ENCODE results near the gene ANGPTL8. TPM values are rescaled to one million over a fixed set of nuclear protein-coding genes. Genes with fewer than 3 reads are reported as not detected.
A peak's percentile ranks its signal among the peaks of the same experiment; 100 is the strongest.

Gene ANGPTL8
- total RNA-seq, 1 experiment from 2014 or later: not detected

- POLR2A ChIA-PET (ENCODE audit: unreplicated experiment): interaction anchor here (0.6 to 0.7 kb wide), 2 partner anchors 58 to 183 kb away, joined by 4 to 5 read pairs; no protein-coding TSS in a partner anchor
- BruUV-seq (replicated peaks): no TSS peak
- CTCF ChIA-PET: no interaction called here
These were observed 41.9 kb upstream of the ANGPTL8 start, which contains the start of gene KANK2 for GRCh38 chr19:11197291-11198174. Gene KANK2 (minus strand): TSS chr19:11197545. CDS start chr19:11194511, 3,034 bp downstream.

DNA sequence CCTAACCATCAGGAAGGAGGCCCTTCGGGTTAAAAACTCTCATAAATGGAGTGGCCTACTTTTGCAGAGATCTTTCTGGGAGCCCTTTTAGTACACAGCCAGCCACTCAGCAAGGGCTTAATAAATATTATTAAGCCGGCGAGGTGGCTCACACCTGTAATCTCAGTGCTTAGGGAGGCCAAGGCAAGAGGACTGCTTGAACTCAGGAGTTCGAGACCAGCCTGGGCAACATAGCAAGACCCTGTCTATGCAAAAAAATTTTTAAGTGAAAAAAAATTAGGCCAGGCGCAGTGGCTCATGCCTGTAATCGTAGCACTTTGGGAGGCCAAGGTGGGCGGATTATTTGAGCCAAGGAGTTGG, 41.3 kb upstream of the ANGPTL8 start:
- Histone ChIP-seq H3K36me3 (ENCODE audit: low read depth) (no peaks in the 10 kb centered on the region), H3K9me2 (ENCODE audit: insufficient read depth) (no peaks in the 10 kb centered on the region), H2AFZ (no peak overlapping the region), H3K9me3 (ENCODE audit: insufficient read depth, low read depth) (no peaks in the 10 kb centered on the region), H3K79me2 (ENCODE audit: low read depth) (no peaks in the 10 kb centered on the region), H3F3A (ENCODE audit: insufficient read depth, low read depth) (peaks cover 24% of the 10 kb centered on the region; the same call in 1 of the 2 replicates), H3K27ac (peak overlapping the region; percentile 37), H3K4me1 (replicated peaks; ENCODE audit: insufficient read depth) (peaks cover 10% of the 10 kb centered on the region; the same call in 1 of the 2 replicates), H3K4me2 (peak overlapping the region; percentile 94), H3K4me3 (peak overlapping the region; percentile 76; the same call in 1 of the 2 replicates), H3K27me3 (ENCODE audit: insufficient read depth, low read depth) (no peaks in the 10 kb centered on the region), H4K20me1 (ENCODE audit: insufficient read depth) (no peaks in the 10 kb centered on the region)
- no TSS peak for BruUV-seq (replicated peaks)
- ChIA-PET CTCF (interaction anchor here (0.6 kb wide), 1 partner anchor 44 kb away, joined by 3 read pairs; no protein-coding TSS in a partner anchor), POLR2A (ENCODE audit: unreplicated experiment) (interaction anchor here (0.6 to 0.7 kb wide), 3 partner anchors 33 to 182 kb away, joined by 4 to 10 read pairs (median 5); no protein-coding TSS in a partner anchor)
- TF ChIP-seq CTCF (conservative IDR thresholded peaks at IDR 0.05) (no peak), EZH2 (IDR thresholded peaks at IDR 0.05; ENCODE audit: low read depth) (no peak)
- intact Hi-C loops (cut with micrococcal nuclease; ENCODE audit: unreplicated experiment): loop anchor here (5.0 kb wide), 1 partner anchor 41 kb away; the partner anchor contains the start of gene SPC24
- DNase-seq: no peak

More at GRCh38 chr19:11197291-11198174, 41.9 kb upstream of the ANGPTL8 start, which contains the start of gene KANK2:
- peak within 1 kb of the TSS; percentile 89 for H2AFZ ChIP-seq
- peaks cover 30% of the 10 kb centered on the region; the same call in 1 of the 2 replicates for H3F3A ChIP-seq (ENCODE audit: insufficient read depth, low read depth)
- intact Hi-C loops (cut with micrococcal nuclease; ENCODE audit: unreplicated experiment): loop anchor here (2.0 to 5.0 kb wide), 2 partner anchors 40 to 55 kb away; partner anchors contain the start of gene SPC24
- H3K4me1 ChIP-seq (replicated peaks; ENCODE audit: insufficient read depth): 0 out of 2 replicates have a peak, but pooled peaks cover 6% of the 10 kb centered on the region
- H3K79me2 ChIP-seq (ENCODE audit: low read depth): no peaks in the 10 kb centered on the region
- no peaks in the 10 kb centered on the region for H3K9me3 ChIP-seq (ENCODE audit: insufficient read depth, low read depth)
- no peaks in the 10 kb centered on the region for H4K20me1 ChIP-seq (ENCODE audit: insufficient read depth)
- H3K27me3 ChIP-seq (ENCODE audit: insufficient read depth, low read depth): no peaks in the 10 kb centered on the region
- no peak for TF ChIP-seq EZH2 (IDR thresholded peaks at IDR 0.05; ENCODE audit: low read depth)
- no peak; the same call in 1 of the 2 replicates for TF ChIP-seq CTCF (conservative IDR thresholded peaks at IDR 0.05)
- peak within 1 kb of the TSS; percentile 94 for H3K4me2 ChIP-seq
- no peaks in the 10 kb centered on the region for H3K9me2 ChIP-seq (ENCODE audit: insufficient read depth)
- H3K36me3 ChIP-seq (ENCODE audit: low read depth): no peaks in the 10 kb centered on the region
- peak within 1 kb of the TSS; percentile 76 for H3K4me3 ChIP-seq
- peak within 1 kb of the TSS; percentile 37 for H3K27ac ChIP-seq
- peak; percentile 84 to 95 for DNase-seq

DNA sequence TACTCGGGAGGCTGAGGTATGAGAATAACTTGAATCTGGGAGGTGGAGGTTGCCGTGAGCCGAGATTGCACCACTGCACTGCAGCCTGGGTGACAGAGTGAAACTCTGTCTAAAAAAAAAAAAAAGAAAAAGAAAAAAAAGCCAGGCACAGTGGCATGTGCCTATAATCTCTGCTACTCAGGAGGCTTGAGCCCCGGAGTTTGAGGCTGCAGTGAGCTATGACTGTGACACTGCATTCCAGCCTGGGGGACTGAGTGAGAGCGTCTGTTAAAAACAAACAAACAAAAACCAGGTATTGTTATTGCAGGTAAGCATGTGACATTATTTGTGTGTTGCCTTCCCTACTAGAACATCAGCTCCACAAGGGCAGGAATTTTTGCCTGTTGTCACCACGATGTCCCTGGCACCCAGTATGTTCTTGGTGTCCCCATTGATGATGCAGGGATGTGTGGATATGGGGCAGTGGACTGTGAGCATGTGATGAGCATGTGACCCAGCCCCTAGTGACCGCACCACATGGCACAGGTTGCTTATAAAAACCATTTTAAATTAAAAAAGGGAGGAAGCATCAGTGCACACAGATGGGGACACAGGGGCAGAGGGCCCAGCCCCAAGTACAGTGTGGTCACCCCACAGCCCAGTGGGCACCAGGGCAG, 40.5 kb upstream of the ANGPTL8 start:
- POLR2A ChIA-PET (ENCODE audit: unreplicated experiment): interaction anchor here (0.7 kb wide), 1 partner anchor 32 kb away, joined by 10 read pairs; no protein-coding TSS in a partner anchor

More for the DNA sequence above, 40.5 kb upstream of the ANGPTL8 start:
- H3K9me2 ChIP-seq (ENCODE audit: insufficient read depth): no peaks in the 10 kb centered on the region
- no peak overlapping the region for H2AFZ ChIP-seq
- no peak overlapping the region for H3K27ac ChIP-seq
- H4K20me1 ChIP-seq (ENCODE audit: insufficient read depth): no peaks in the 10 kb centered on the region
- H3K36me3 ChIP-seq (ENCODE audit: low read depth): no peaks in the 10 kb centered on the region
- no peaks in the 10 kb centered on the region for H3K9me3 ChIP-seq (ENCODE audit: insufficient read depth, low read depth)
- TF ChIP-seq CTCF (conservative IDR thresholded peaks at IDR 0.05): no peak
- no peak for TF ChIP-seq EZH2 (IDR thresholded peaks at IDR 0.05; ENCODE audit: low read depth)
- BruUV-seq (replicated peaks): TSS peak; percentile 45
- no peak overlapping the region for H3K4me3 ChIP-seq
- no peaks in the 10 kb centered on the region for H3K79me2 ChIP-seq (ENCODE audit: low read depth)
- no peak overlapping the region for H3K4me2 ChIP-seq
- no peak for DNase-seq
- CTCF ChIA-PET: interaction anchor here (0.6 kb wide), 1 partner anchor 43 kb away, joined by 3 read pairs; no protein-coding TSS in a partner anchor
- peaks cover 24% of the 10 kb centered on the region; the same call in 1 of the 2 replicates for H3F3A ChIP-seq (ENCODE audit: insufficient read depth, low read depth)
- intact Hi-C loops (cut with micrococcal nuclease; ENCODE audit: unreplicated experiment): loop anchor here (5.0 kb wide), 1 partner anchor 42 kb away; the partner anchor contains the start of gene SPC24
- no peaks in the 10 kb centered on the region for H3K27me3 ChIP-seq (ENCODE audit: insufficient read depth, low read depth)
- H3K4me1 ChIP-seq (replicated peaks; ENCODE audit: insufficient read depth): peaks cover 17% of the 10 kb centered on the region

Measured in PC-9 (cell line).